Left cardiac atrium (tissue), 4 donors: ENCODE data around the gene RIPPLY3. TPM values are rescaled to one million over a fixed set of nuclear protein-coding genes. Genes with fewer than 3 reads are reported as not detected.
A peak's percentile ranks its signal among the peaks of the same experiment; 100 is the strongest.

Source experiments
- ATAC-seq, 2 donors: fragments of 200-7000 bp; cut with Tn5 transposase; one replicate each; pipeline ENCODE4 v1.9.1; 2020; ENCODE audit warnings: mild to moderate bottlenecking in 2 of 2, moderate library complexity in 2 of 2
- DNase-seq: peaks from one replicate; pipeline ENCODE4 v3.0.0-alpha.2; 2020
- intact Hi-C, 2 donors: fragments of 100-400 bp; cut with DNase I; formaldehyde crosslinking; loops; one replicate each; pipeline versions ENCODE4 v1.14.1 to v1.15.1; 2022 to 2023
- long read RNA-seq: library from polyadenylated mRNA; unstranded; transcript quantifications from one replicate; pipeline ENCODE4 v2.0.0, GENCODE V29; 2021
- total RNA-seq, 2 donors: library from RNA; stranded (reverse); fragmentation: NEBNext Ultra II Directional; extraction: Animal tissue kit (Norgen Biotek cat#: 25700); gene quantifications; one replicate each; pipeline ENCODE4 v1.2.1, GENCODE V29; 2021
- donor health status: DM: no; HTN: yes; CAD: no.
- donor health status: DM: no; HTN: yes; CAD: no; lungs with severe emphysema.
- donor health status: DM: yes; HTN: yes; CAD: no.
- donor health status: Dilated cardiomyopathy.

Gene RIPPLY3
- not detected for total RNA-seq
- long read RNA-seq: 0 reads

- ATAC-seq (peak in 1 of 2 donors; percentile 20), DNase-seq (no peak)
- intact Hi-C loops: no loop called here
These were observed at the start of gene RIPPLY3 for GRCh38 chr21:37006486-37007291. Gene RIPPLY3 (plus strand): TSS chr21:37006702. CDS start chr21:37006773, 71 bp downstream.

- intact Hi-C loops: no loop called here
- ATAC-seq (no peak), DNase-seq (no peak)
These were observed 47.3 kb upstream of the RIPPLY3 start for GRCh38 chr21:36959020-36959835.

- no peak for ATAC-seq
- DNase-seq: no peak
- intact Hi-C loops: no loop called here
These were observed 45.7 kb upstream of the RIPPLY3 start for GRCh38 chr21:36960676-36961284.

GRCh38 chr21:36962098-36962780 is 44.3 kb upstream of the RIPPLY3 start:
- ATAC-seq: no peak
- no peak for DNase-seq
- intact Hi-C loops: no loop called here

GRCh38 chr21:36964398-36964797 is 42.1 kb upstream of the RIPPLY3 start:
- intact Hi-C loops: no loop called here
- DNase-seq (no peak), ATAC-seq (no peak)

GRCh38 chr21:36964827-36965719 is 41.4 kb upstream of the RIPPLY3 start:
- DNase-seq (no peak), ATAC-seq (no peak)
- intact Hi-C loops: no loop called here

- intact Hi-C loops: no loop called here
- ATAC-seq (peak in 1 of 2 donors; percentile 43), DNase-seq (no peak)
These were observed 40.8 kb upstream of the RIPPLY3 start for GRCh38 chr21:36965720-36966065.

- DNase-seq (peak; percentile 70), ATAC-seq (peak; percentile 93)
- intact Hi-C loops: no loop called here
These were observed 40.3 kb upstream of the RIPPLY3 start, which contains the start of gene HLCS for GRCh38 chr21:36966066-36966820. Gene HLCS (minus strand): TSS chr21:36966669. CDS start chr21:36966638, 31 bp downstream.

- intact Hi-C loops: no loop called here
- ATAC-seq (peak in 1 of 2 donors; percentile 4), DNase-seq (no peak)
These were observed 39.4 kb upstream of the RIPPLY3 start for GRCh38 chr21:36966821-36967768.

- ATAC-seq (no peak), DNase-seq (no peak)
- intact Hi-C loops: no loop called here
These were observed 38.1 kb upstream of the RIPPLY3 start for GRCh38 chr21:36968414-36968813.

- no peak for ATAC-seq
- intact Hi-C loops: no loop called here
These were observed 37.5 kb upstream of the RIPPLY3 start for GRCh38 chr21:36968976-36969375.

GRCh38 chr21:36973986-36974850 is 32.3 kb upstream of the RIPPLY3 start:
- no peak for ATAC-seq

More at GRCh38 chr21:36968976-36969375, 37.5 kb upstream of the RIPPLY3 start:
- DNase-seq: no peak

GRCh38 chr21:36974851-36975192 is 31.7 kb upstream of the RIPPLY3 start:
- intact Hi-C loops: no loop called here
- DNase-seq: no peak
- no peak for ATAC-seq

More at GRCh38 chr21:36973986-36974850, 32.3 kb upstream of the RIPPLY3 start:
- DNase-seq: no peak
- intact Hi-C loops: no loop called here

GRCh38 chr21:36976228-36976861 is 30.2 kb upstream of the RIPPLY3 start:
- intact Hi-C loops: no loop called here
- no peak for ATAC-seq
- no peak for DNase-seq
